Keratinocyte (primary cell): Measurements from ENCODE around the gene ADRA2C. TPM values are rescaled to one million over a fixed set of nuclear protein-coding genes. Genes with fewer than 3 reads are reported as not detected.

Source experiments
- DNase-seq: peaks from one replicate; pipeline ENCODE4 v3.0.0-alpha.2; 2011; ENCODE audit warnings: low read depth, missing footprints, low spot score
- FAIRE-seq: peaks from 2 replicates; lab custom pipeline; 2011; peaks lifted over from hg19 to GRCh38; lab: Jason Lieb, UNC
- H2AFZ ChIP-seq: 2 replicates; pipeline ENCODE4 v1.6.0; 2012; ENCODE audit warnings: low read length, control low read depth, inconsistent platforms; ENCODE audit not compliant: control insufficient read depth
- H3K27ac ChIP-seq: 2 replicates; pipeline ENCODE4 v1.5.1; 2011; ENCODE audit warnings: low read length; ENCODE audit not compliant: control insufficient read depth, insufficient read depth
- H3K27me3 ChIP-seq: 3 replicates; pipeline ENCODE4 v1.6.0; 2011; ENCODE audit warnings: low read length; ENCODE audit not compliant: control insufficient read depth, insufficient read depth; ENCODE audit errors: extremely low read depth
- H3K36me3 ChIP-seq, 2 experiments: 2 replicates in 1 of 2; 3 replicates in 1 of 2; pipeline ENCODE4 v1.5.1; 2011; ENCODE audit warnings: low read length in 2 of 2, mild to moderate bottlenecking in 1 of 2; ENCODE audit not compliant: control insufficient read depth in 2 of 2, insufficient read depth in 2 of 2; ENCODE audit errors: extremely low read depth in 1 of 2
- H3K4me1 ChIP-seq: 3 replicates; pipeline ENCODE4 v1.5.1; 2011; ENCODE audit warnings: low read length; ENCODE audit not compliant: control insufficient read depth, insufficient read depth; ENCODE audit errors: extremely low read depth
- H3K4me2 ChIP-seq: 3 replicates; pipeline ENCODE4 v1.6.0; 2011; ENCODE audit warnings: low read depth, low read length; ENCODE audit not compliant: control insufficient read depth, insufficient read depth; ENCODE audit errors: extremely low read depth
- H3K4me3 ChIP-seq, 3 experiments: fragments of 200-600 bp in 1 of 3; sonication (generic) in 1 of 3; 2 replicates in 2 of 3; 3 replicates in 1 of 3; pipeline ENCODE4 v1.5.1; 2011 to 2016; ENCODE audit warnings: low read length in 3 of 3, mild to moderate bottlenecking in 3 of 3, control low read depth in 2 of 3, inconsistent platforms in 1 of 3, low read depth in 1 of 3, mixed read lengths in 1 of 3, mixed run types in 1 of 3, moderate library complexity in 1 of 3; ENCODE audit not compliant: control insufficient read depth in 2 of 3, insufficient read depth in 2 of 3; ENCODE audit errors: extremely low read depth in 1 of 3
- H3K79me2 ChIP-seq: 2 replicates; pipeline ENCODE4 v1.6.0; 2012; ENCODE audit warnings: low read length; ENCODE audit not compliant: control insufficient read depth, insufficient read depth
- H3K9ac ChIP-seq: 3 replicates; pipeline ENCODE4 v1.6.0; 2011; ENCODE audit warnings: low read length; ENCODE audit not compliant: control insufficient read depth, insufficient read depth; ENCODE audit errors: extremely low read depth
- H3K9me1 ChIP-seq: 3 replicates; pipeline ENCODE4 v1.6.0; 2011; ENCODE audit warnings: low read length; ENCODE audit not compliant: control insufficient read depth, insufficient read depth; ENCODE audit errors: extremely low read depth
- H3K9me3 ChIP-seq: 2 replicates; pipeline ENCODE4 v1.5.1; 2012; ENCODE audit warnings: low read depth, low read length; ENCODE audit not compliant: control insufficient read depth
- H4K20me1 ChIP-seq: 3 replicates; pipeline ENCODE4 v1.6.0; 2011; ENCODE audit warnings: low read length; ENCODE audit not compliant: control insufficient read depth, insufficient read depth; ENCODE audit errors: extremely low read depth
- EZH2 ChIP-seq: IDR thresholded peaks from one replicate; pipeline ENCODE4 v1.6.1; 2012; ENCODE audit warnings: inconsistent platforms, mild to moderate bottlenecking, low read length, moderate library complexity
- dilution Hi-C: fragments of 300-500 bp; cut with MboI; formaldehyde crosslinking; loops from one replicate; pipeline ENCODE4 v1.7.0; 2020; ENCODE audit warnings: low sequenced_read_pairs; ENCODE audit not compliant: extremely low pct_ligation_motif_present
- polyA plus RNA-seq, 5 experiments: library from polyadenylated mRNA; depleted of rRNA in 3 of 5; stranded (reverse) in 3 of 5; stranded (forward) in 1 of 5; unstranded in 1 of 5; fragments of >200 nt; gene quantifications; 1 replicate in 1 of 5; 2 replicates in 3 of 5; 3 replicates in 1 of 5; pipeline versions ENCODE4 v1.2.1 to v1.2.3, GENCODE V29; 2011 to 2012; ENCODE audit warnings: missing spikeins in 2 of 5, low read depth in 1 of 5, low replicate concordance in 1 of 5
- TF ChIP-seq, protein P1 (sequence below), 3 experiments: IDR thresholded peaks in 1 of 3; conservative IDR thresholded peaks in 1 of 3; optimal IDR thresholded peaks in 1 of 3; 2 replicates in 2 of 3; 3 replicates in 1 of 3; pipeline versions ENCODE3 to v1.5.1; 2011; ENCODE audit warnings: low read length in 3 of 3, mild to moderate bottlenecking in 3 of 3, moderate library complexity in 2 of 3, control low read depth in 1 of 3, inconsistent platforms in 1 of 3; ENCODE audit not compliant: insufficient read depth in 2 of 3; ENCODE audit errors: extremely low read depth in 1 of 3

ADRA2C gene
- polyA plus RNA-seq, 1 donor (not counting 4 experiments of a cell fraction or from before 2014, with no cell fraction given), result 0.05 TPM

- no peaks in the 10 kb centered on the region for H3K9me3 ChIP-seq
- no peaks in the 10 kb centered on the region for H3K36me3 ChIP-seq
- no peak overlapping the region for H3K9ac ChIP-seq
- H3K27ac ChIP-seq, result no peak overlapping the region
- peaks cover 47% of the 10 kb centered on the region for H3K27me3 ChIP-seq
- dilution Hi-C loops, result no loop called here
- no peak overlapping the region for H3K4me3 ChIP-seq
- H3K4me1 ChIP-seq, result no peaks in the 10 kb centered on the region
- no peaks in the 10 kb centered on the region for H4K20me1 ChIP-seq
- no peak overlapping the region for H3K4me2 ChIP-seq
- H3K9me1 ChIP-seq, result no peaks in the 10 kb centered on the region
- H2AFZ ChIP-seq, result no peak overlapping the region
- no peaks in the 10 kb centered on the region for H3K79me2 ChIP-seq
- TF ChIP-seq EZH2, result no peak
- TF ChIP-seq, protein P1, sequence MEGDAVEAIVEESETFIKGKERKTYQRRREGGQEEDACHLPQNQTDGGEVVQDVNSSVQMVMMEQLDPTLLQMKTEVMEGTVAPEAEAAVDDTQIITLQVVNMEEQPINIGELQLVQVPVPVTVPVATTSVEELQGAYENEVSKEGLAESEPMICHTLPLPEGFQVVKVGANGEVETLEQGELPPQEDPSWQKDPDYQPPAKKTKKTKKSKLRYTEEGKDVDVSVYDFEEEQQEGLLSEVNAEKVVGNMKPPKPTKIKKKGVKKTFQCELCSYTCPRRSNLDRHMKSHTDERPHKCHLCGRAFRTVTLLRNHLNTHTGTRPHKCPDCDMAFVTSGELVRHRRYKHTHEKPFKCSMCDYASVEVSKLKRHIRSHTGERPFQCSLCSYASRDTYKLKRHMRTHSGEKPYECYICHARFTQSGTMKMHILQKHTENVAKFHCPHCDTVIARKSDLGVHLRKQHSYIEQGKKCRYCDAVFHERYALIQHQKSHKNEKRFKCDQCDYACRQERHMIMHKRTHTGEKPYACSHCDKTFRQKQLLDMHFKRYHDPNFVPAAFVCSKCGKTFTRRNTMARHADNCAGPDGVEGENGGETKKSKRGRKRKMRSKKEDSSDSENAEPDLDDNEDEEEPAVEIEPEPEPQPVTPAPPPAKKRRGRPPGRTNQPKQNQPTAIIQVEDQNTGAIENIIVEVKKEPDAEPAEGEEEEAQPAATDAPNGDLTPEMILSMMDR (optimal IDR thresholded peaks at IDR 0.05 in 1 of 3, IDR thresholded peaks at IDR 0.05 in 1 of 3, conservative IDR thresholded peaks at IDR 0.05 in 1 of 3; ENCODE audit: extremely low read depth in 1 of 3, insufficient read depth in 2 of 3, low read length in 3 of 3), result no peak
- DNase-seq, result no peak
- no peak for FAIRE-seq
Measured at GRCh38 chr4:3722446-3723231, 43.5 kb upstream of the ADRA2C start.

DNA sequence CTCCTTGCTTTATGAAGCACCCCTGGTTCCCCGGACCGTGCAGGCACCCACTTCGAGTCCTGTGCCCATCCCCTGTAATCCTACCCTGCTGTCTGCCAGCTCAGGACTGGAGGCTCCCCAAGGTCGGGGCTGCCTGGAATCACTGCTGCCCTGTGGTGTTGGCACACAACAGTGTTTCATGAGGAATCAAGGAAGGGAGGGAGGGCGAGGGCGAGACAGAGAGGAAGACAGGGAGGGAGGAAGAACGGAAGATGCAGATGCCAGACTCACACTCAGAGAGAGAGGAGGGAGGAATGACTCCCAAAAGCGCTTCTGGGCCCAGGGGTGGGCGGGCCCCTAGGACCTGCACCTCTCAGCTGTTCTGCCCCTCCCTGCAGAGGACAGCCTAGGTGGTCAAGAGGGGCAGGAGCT lies 42.9 kb upstream of the ADRA2C start:
- dilution Hi-C loops, result no loop called here
- no peaks in the 10 kb centered on the region for H3K9me3 ChIP-seq
- DNase-seq (no peak), FAIRE-seq (no peak)
- no peak overlapping the region for H2AFZ ChIP-seq
- no peaks in the 10 kb centered on the region for H3K79me2 ChIP-seq
- no peak overlapping the region for H3K4me2 ChIP-seq
- H3K36me3 ChIP-seq, result no peaks in the 10 kb centered on the region
- no peak for TF ChIP-seq EZH2
- TF ChIP-seq, protein P1 (optimal IDR thresholded peaks at IDR 0.05 in 1 of 3, IDR thresholded peaks at IDR 0.05 in 1 of 3, conservative IDR thresholded peaks at IDR 0.05 in 1 of 3; ENCODE audit: extremely low read depth in 1 of 3, insufficient read depth in 2 of 3, low read length in 3 of 3), result no peak
- H3K9ac ChIP-seq, result no peak overlapping the region
- no peaks in the 10 kb centered on the region for H3K9me1 ChIP-seq
- H3K27ac ChIP-seq, result no peak overlapping the region
- H3K27me3 ChIP-seq, result peaks cover 47% of the 10 kb centered on the region
- no peak overlapping the region for H3K4me3 ChIP-seq
- H4K20me1 ChIP-seq, result no peaks in the 10 kb centered on the region
- no peaks in the 10 kb centered on the region for H3K4me1 ChIP-seq
